Neural progenitor cell (in vitro differentiated cells): ENCODE data around the gene COL25A1. TPM values are rescaled to one million over a fixed set of nuclear protein-coding genes. Genes with fewer than 3 reads are reported as not detected.

ENCODE experiments used
- DNase-seq: peaks from one replicate; pipeline ENCODE4 v3.0.0-alpha.2; 2016; ENCODE audit warnings: low spot score
- H2AFZ ChIP-seq: fragments of 200-600 bp; sonication (generic); replicated peaks from 2 replicates; pipeline ENCODE4 v1.6.1; 2016; ENCODE audit warnings: antibody characterized with exemption
- H3F3A ChIP-seq: fragments of 200-600 bp; sonication (generic); 2 replicates; pipeline ENCODE4 v1.6.1; 2016; ENCODE audit warnings: antibody characterized with exemption, low read depth
- H3K27ac ChIP-seq: fragments of 200-600 bp; sonication (generic); 2 replicates; pipeline ENCODE4 v1.5.1; 2016; ENCODE audit warnings: mild to moderate bottlenecking
- H3K27me3 ChIP-seq: fragments of 200-600 bp; sonication (generic); 2 replicates; pipeline ENCODE4 v1.6.1; 2016; ENCODE audit warnings: mild to moderate bottlenecking, moderate library complexity
- H3K36me3 ChIP-seq: fragments of 200-600 bp; sonication (generic); 2 replicates; pipeline ENCODE4 v1.5.1; 2016
- H3K4me1 ChIP-seq: fragments of 200-600 bp; sonication (generic); 2 replicates; pipeline ENCODE4 v1.6.1; 2016; ENCODE audit warnings: mixed run types
- H3K4me2 ChIP-seq: fragments of 200-600 bp; sonication (generic); 2 replicates; pipeline ENCODE4 v1.6.1; 2016
- H3K4me3 ChIP-seq: fragments of 200-600 bp; sonication (generic); 2 replicates; pipeline ENCODE4 v1.5.1; 2016
- H3K79me2 ChIP-seq: fragments of 200-600 bp; sonication (generic); 2 replicates; pipeline ENCODE4 v1.6.1; 2016; ENCODE audit warnings: low read depth
- H3K9ac ChIP-seq: fragments of 200-600 bp; sonication (generic); 2 replicates; pipeline ENCODE4 v1.6.1; 2016
- H3K9me3 ChIP-seq: fragments of 200-600 bp; sonication (generic); 2 replicates; pipeline ENCODE4 v1.5.1; 2016; ENCODE audit warnings: low read depth
- H4K20me1 ChIP-seq: fragments of 200-600 bp; sonication (generic); 2 replicates; pipeline ENCODE4 v1.6.1; 2016; ENCODE audit warnings: low read depth
- H3K27ac Mint-ChIP-seq: 3 replicates; pipeline ENCODE4 v1.8.0; 2021; ENCODE audit warnings: mixed read lengths
- H3K27me3 Mint-ChIP-seq: 2 replicates; pipeline ENCODE4 v1.8.0; 2022; ENCODE audit warnings: low read depth, mild to moderate bottlenecking, inconsistent platforms, moderate library complexity, mixed read lengths; ENCODE audit not compliant: insufficient read depth
- H3K36me3 Mint-ChIP-seq: 3 replicates; pipeline ENCODE4 v1.8.0; 2021; ENCODE audit warnings: mixed read lengths
- H3K4me1 Mint-ChIP-seq: 3 replicates; pipeline ENCODE4 v1.8.0; 2021; ENCODE audit warnings: mixed read lengths
- H3K4me3 Mint-ChIP-seq: 3 replicates; pipeline ENCODE4 v1.8.0; 2021; ENCODE audit warnings: mild to moderate bottlenecking, moderate library complexity, mixed read lengths
- H3K9me3 Mint-ChIP-seq: 3 replicates; pipeline ENCODE4 v1.8.0; 2020; ENCODE audit warnings: mixed read lengths
- EZH2 ChIP-seq: fragments of 200-600 bp; sonication (generic); IDR thresholded peaks from 2 replicates; pipeline ENCODE4 v1.6.1; 2017; ENCODE audit warnings: antibody characterized with exemption, mild to moderate bottlenecking, moderate library complexity
- EZH2phosphoT487 ChIP-seq: fragments of 200-600 bp; sonication (generic); IDR thresholded peaks from 2 replicates; pipeline ENCODE4 v1.6.1; 2017; ENCODE audit warnings: antibody characterized with exemption
- total RNA-seq: library from RNA; depleted of rRNA; stranded (reverse); fragments of >200 nt; gene quantifications from 2 replicates; pipeline ENCODE4 v1.2.3, GENCODE V29; 2015; ENCODE audit warnings: low replicate concordance
- TF ChIP-seq, protein P1 (sequence below): fragments of 200-600 bp; sonication (generic); IDR thresholded peaks from 2 replicates; pipeline ENCODE4 v1.5.1; 2017; ENCODE audit warnings: antibody characterized with exemption, mild to moderate bottlenecking

COL25A1 gene
- total RNA-seq, 1 donor from 2014 or later: 1.3 TPM

GRCh38 chr4:109315818-109316217 lies 13.4 kb upstream of the COL25A1 start:
- H3K4me3 Mint-ChIP-seq: no peak overlapping the region
- H3K4me2 ChIP-seq: no peak overlapping the region
- no peaks in the 10 kb centered on the region for H4K20me1 ChIP-seq
- H3K4me1 ChIP-seq: no peaks in the 10 kb centered on the region
- H3K9me3 ChIP-seq: no peaks in the 10 kb centered on the region
- no peaks in the 10 kb centered on the region for H3K36me3 ChIP-seq
- H3K36me3 Mint-ChIP-seq: no peaks in the 10 kb centered on the region
- no peak overlapping the region for H3K9ac ChIP-seq
- no peaks in the 10 kb centered on the region for H3K4me1 Mint-ChIP-seq
- DNase-seq: no peak
- peaks cover 3% of the 10 kb centered on the region for H3K27me3 Mint-ChIP-seq
- TF ChIP-seq, protein P1, sequence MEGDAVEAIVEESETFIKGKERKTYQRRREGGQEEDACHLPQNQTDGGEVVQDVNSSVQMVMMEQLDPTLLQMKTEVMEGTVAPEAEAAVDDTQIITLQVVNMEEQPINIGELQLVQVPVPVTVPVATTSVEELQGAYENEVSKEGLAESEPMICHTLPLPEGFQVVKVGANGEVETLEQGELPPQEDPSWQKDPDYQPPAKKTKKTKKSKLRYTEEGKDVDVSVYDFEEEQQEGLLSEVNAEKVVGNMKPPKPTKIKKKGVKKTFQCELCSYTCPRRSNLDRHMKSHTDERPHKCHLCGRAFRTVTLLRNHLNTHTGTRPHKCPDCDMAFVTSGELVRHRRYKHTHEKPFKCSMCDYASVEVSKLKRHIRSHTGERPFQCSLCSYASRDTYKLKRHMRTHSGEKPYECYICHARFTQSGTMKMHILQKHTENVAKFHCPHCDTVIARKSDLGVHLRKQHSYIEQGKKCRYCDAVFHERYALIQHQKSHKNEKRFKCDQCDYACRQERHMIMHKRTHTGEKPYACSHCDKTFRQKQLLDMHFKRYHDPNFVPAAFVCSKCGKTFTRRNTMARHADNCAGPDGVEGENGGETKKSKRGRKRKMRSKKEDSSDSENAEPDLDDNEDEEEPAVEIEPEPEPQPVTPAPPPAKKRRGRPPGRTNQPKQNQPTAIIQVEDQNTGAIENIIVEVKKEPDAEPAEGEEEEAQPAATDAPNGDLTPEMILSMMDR: no peak
- TF ChIP-seq EZH2: no peak
- no peak overlapping the region for H3K27ac ChIP-seq
- H3F3A ChIP-seq: peaks cover 16% of the 10 kb centered on the region
- no peaks in the 10 kb centered on the region for H3K9me3 Mint-ChIP-seq
- H2AFZ ChIP-seq: no peak overlapping the region
- H3K4me3 ChIP-seq: no peak overlapping the region
- no peaks in the 10 kb centered on the region for H3K27me3 ChIP-seq
- no peak overlapping the region for H3K27ac Mint-ChIP-seq
- no peaks in the 10 kb centered on the region for H3K79me2 ChIP-seq

GRCh38 chr4:109315341-109315740 lies 12.9 kb upstream of the COL25A1 start:
- no peaks in the 10 kb centered on the region for H3K36me3 Mint-ChIP-seq
- Histone ChIP-seq H2AFZ (no peak overlapping the region), H3K27me3 (no peaks in the 10 kb centered on the region), H4K20me1 (no peaks in the 10 kb centered on the region), H3F3A (peaks cover 16% of the 10 kb centered on the region), H3K9ac (no peak overlapping the region), H3K36me3 (no peaks in the 10 kb centered on the region), H3K27ac (no peak overlapping the region), H3K4me1 (no peaks in the 10 kb centered on the region), H3K4me3 (no peak overlapping the region), H3K9me3 (no peaks in the 10 kb centered on the region), H3K4me2 (no peak overlapping the region), H3K79me2 (no peaks in the 10 kb centered on the region)
- no peak for DNase-seq
- no peaks in the 10 kb centered on the region for H3K9me3 Mint-ChIP-seq
- H3K4me3 Mint-ChIP-seq: no peak overlapping the region
- TF ChIP-seq EZH2: no peak
- TF ChIP-seq EZH2phosphoT487: no peak
- TF ChIP-seq, protein P1: no peak
- H3K4me1 Mint-ChIP-seq: no peaks in the 10 kb centered on the region
- no peak overlapping the region for H3K27ac Mint-ChIP-seq
- peaks cover 3% of the 10 kb centered on the region for H3K27me3 Mint-ChIP-seq

- H2AFZ ChIP-seq: no peak overlapping the region
- Mint-ChIP-seq H3K4me1 (no peaks in the 10 kb centered on the region), H3K9me3 (no peaks in the 10 kb centered on the region), H3K27ac (no peak overlapping the region), H3K27me3 (peaks cover 3% of the 10 kb centered on the region), H3K4me3 (no peak overlapping the region), H3K36me3 (no peaks in the 10 kb centered on the region)
- no peak overlapping the region for H3K4me3 ChIP-seq
- TF ChIP-seq, protein P1: no peak
- TF ChIP-seq EZH2: no peak
- TF ChIP-seq EZH2phosphoT487: no peak
- no peak overlapping the region for H3K4me2 ChIP-seq
- no peaks in the 10 kb centered on the region for H3K27me3 ChIP-seq
- H3K27ac ChIP-seq: peak overlapping the region; percentile 32
- H4K20me1 ChIP-seq: no peaks in the 10 kb centered on the region
- H3K9me3 ChIP-seq: no peaks in the 10 kb centered on the region
- H3F3A ChIP-seq: peaks cover 16% of the 10 kb centered on the region
- H3K4me1 ChIP-seq: no peaks in the 10 kb centered on the region
- H3K9ac ChIP-seq: no peak overlapping the region
- DNase-seq: peak; percentile 22
- H3K79me2 ChIP-seq: no peaks in the 10 kb centered on the region
- H3K36me3 ChIP-seq: no peaks in the 10 kb centered on the region
These were observed 11.0 kb upstream of the COL25A1 start for GRCh38 chr4:109313168-109314133.
